HCEC 1CT (cell line): Measurements from ENCODE around the gene ZNF606.

Experiments
- DNase-seq: peaks from one replicate; pipeline ENCODE4 v3.0.0-alpha.2; 2017

The ZNF606 gene

GRCh38 chr19:58002384-58003173, at the start of gene ZNF606:
ZNF606 (minus strand) TSS chr19:58002820; CDS start chr19:58001319, 1,501 bp downstream.
- peak; percentile 88 for DNase-seq

- no peak for DNase-seq
Measured at GRCh38 chr19:58052256-58052655, 49.6 kb upstream of the ZNF606 start.

- DNase-seq, result no peak
Measured at GRCh38 chr19:58047672-58048071, 45.1 kb upstream of the ZNF606 start.

- no peak for DNase-seq
Measured at GRCh38 chr19:58046856-58047255, 44.2 kb upstream of the ZNF606 start.

- DNase-seq, result no peak
Measured at GRCh38 chr19:58045411-58046050, 42.9 kb upstream of the ZNF606 start.

GRCh38 chr19:58044886-58045285, 42.3 kb upstream of the ZNF606 start:
- DNase-seq, result no peak

- no peak for DNase-seq
Measured at GRCh38 chr19:58044391-58044790, 41.8 kb upstream of the ZNF606 start.

- no peak for DNase-seq
Measured at GRCh38 chr19:58042495-58043340, 40.1 kb upstream of the ZNF606 start.

- DNase-seq, result no peak
Measured at GRCh38 chr19:58040751-58041525, 38.3 kb upstream of the ZNF606 start.

- DNase-seq, result no peak
Measured at GRCh38 chr19:58038688-58039204, 36.1 kb upstream of the ZNF606 start.

GRCh38 chr19:58037927-58038687, 35.5 kb upstream of the ZNF606 start:
- no peak for DNase-seq

GRCh38 chr19:58035863-58036262, 33.2 kb upstream of the ZNF606 start:
- DNase-seq, result no peak

- DNase-seq, result no peak
Measured at GRCh38 chr19:58034477-58034793, 31.8 kb upstream of the ZNF606 start.

GRCh38 chr19:58033741-58034476, 31.3 kb upstream of the ZNF606 start, which contains the start of gene ZSCAN1:
ZSCAN1 (plus strand) TSS chr19:58034025; CDS start chr19:58037837, 3,812 bp downstream.
- DNase-seq, result no peak

GRCh38 chr19:58024661-58025060, 22.0 kb upstream of the ZNF606 start:
- DNase-seq, result no peak

- no peak for DNase-seq
Measured at GRCh38 chr19:58022283-58022660, 19.7 kb upstream of the ZNF606 start.

- DNase-seq, result no peak
Measured at GRCh38 chr19:58021541-58022282, 19.1 kb upstream of the ZNF606 start.

GRCh38 chr19:58020129-58020528, 17.5 kb upstream of the ZNF606 start:
- no peak for DNase-seq

- DNase-seq, result no peak
Measured at GRCh38 chr19:58014141-58014540, 11.5 kb upstream of the ZNF606 start.

- DNase-seq, result no peak
Measured at GRCh38 chr19:58010507-58010906, 7.9 kb upstream of the ZNF606 start.
